ENCODE data around the gene MMP26.

MMP26 gene

DNA sequence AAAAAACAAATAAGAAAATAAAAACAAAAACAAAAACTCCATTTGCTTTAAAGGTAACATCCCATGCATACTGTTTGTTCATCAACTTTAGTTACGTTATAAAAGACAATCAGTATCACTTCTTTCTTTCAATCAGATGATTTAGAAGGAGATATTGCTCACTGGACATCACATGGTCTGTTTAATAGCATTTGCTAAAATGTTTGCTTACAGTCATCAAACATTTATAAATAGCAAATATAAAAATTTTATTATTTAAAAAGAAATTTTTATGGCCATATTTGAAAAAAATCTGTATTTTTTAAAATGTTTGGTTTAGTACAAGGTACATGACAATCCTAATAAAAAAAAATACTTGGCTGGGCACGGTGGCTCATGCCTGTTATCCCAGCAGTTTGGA, 22.6 kb downstream of the MMP26 start:
- no peak for DNase-seq

DNA sequence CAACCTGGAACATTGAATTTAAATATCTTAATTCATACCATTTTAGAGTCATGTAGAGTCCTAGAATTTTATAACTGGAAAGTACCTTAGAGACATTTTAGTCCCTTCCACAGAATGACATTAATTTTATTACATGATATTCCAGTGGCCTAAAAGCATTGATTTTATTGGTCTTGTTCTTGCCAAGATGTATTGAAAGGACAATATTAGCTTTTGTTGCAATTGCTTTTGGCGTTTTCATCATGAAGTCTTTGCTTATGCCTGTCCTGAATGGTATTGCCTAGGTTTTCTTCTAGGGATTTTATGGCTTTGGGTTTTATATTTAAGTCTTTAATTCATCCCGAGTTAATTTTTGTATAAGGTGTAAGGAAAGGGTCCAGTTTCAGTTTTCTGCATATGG, 36.2 kb downstream of the MMP26 start:
- no peak for DNase-seq

DNA sequence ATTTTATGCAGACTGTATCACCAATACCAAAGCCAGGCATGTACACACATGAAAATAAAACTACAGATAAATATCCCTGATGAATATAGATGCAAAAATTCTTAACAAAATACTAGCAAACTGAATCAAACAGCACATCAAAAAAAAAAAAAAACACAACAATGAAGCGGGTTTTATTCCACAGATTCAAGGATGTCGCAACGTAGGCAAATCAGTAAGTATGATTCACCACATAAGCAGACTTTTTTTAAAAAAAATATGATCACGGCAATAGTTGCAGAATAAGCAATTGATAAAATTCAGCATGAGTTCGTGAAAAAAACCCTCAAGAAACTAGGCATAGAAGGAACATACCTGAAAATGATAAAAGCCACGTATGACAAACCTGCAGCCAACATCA, 43.9 kb downstream of the MMP26 start:
- DNase-seq: no peak

DNA sequence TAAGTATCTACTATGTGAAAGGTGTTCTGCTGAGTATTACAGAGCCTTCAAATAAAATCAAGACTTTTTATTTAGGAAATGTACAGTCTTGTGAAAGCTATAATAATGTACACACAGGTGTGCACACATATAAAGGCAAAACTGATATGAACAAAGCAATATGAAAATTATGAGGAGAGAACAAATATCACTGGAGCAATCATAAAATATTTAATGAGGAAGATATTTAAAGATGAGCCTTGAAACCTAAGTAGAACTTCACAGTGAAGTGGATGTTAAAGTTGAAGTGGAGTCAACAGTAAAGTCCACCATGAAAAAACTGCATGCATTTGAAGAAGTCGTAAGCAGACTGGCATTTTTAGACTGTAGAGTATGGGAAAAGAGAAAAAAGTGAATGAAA, 46.6 kb downstream of the MMP26 start:
- no peak for DNase-seq
